ENCODE results near the gene CX3CL1. TPM values are rescaled to one million over a fixed set of nuclear protein-coding genes. Genes with fewer than 3 reads are reported as not detected.

Gene CX3CL1
- total and polyA plus RNA-seq, 2 donors (not counting 3 experiments of a cell fraction or from before 2014, with no cell fraction given), result 2.0 to 2.3 TPM

- Histone ChIP-seq H3K36me3 (ENCODE audit: control insufficient read depth in 2 of 2, extremely low read depth in 1 of 2, insufficient read depth in 2 of 2, low read length in 2 of 2) (no peaks in the 10 kb centered on the region), H3K4me2 (ENCODE audit: insufficient read depth, low read length) (no peak overlapping the region), H3K9ac (replicated peaks; ENCODE audit: extremely low read depth, insufficient read depth, low read length) (no peak overlapping the region), H4K20me1 (replicated peaks; ENCODE audit: control insufficient read depth, extremely low read depth, insufficient read depth, low read length) (no peaks in the 10 kb centered on the region), H3K9me3 (replicated peaks; ENCODE audit: control insufficient read depth, insufficient read depth, low read length) (no peaks in the 10 kb centered on the region), H3K27me3 (ENCODE audit: control insufficient read depth in 2 of 2, insufficient read depth in 2 of 2, low read length in 2 of 2) (peaks cover 0 to 1% of the 10 kb centered on the region in 2 experiments), H3K9me1 (replicated peaks; ENCODE audit: control insufficient read depth, extremely low read depth, insufficient read depth, low read length) (no peaks in the 10 kb centered on the region), H3K27ac (ENCODE audit: insufficient read depth, low read depth, low read length) (no peak overlapping the region), H3K79me2 (ENCODE audit: control insufficient read depth, insufficient read depth, low read length) (no peaks in the 10 kb centered on the region), H3K4me3 (replicated peaks in 1 of 3; ENCODE audit: insufficient read depth in 1 of 3, low read depth in 1 of 3, low read length in 3 of 3) (no peak overlapping the region), H3K4me1 (ENCODE audit: control insufficient read depth, extremely low read depth, insufficient read depth, low read length) (no peaks in the 10 kb centered on the region), H2AFZ (ENCODE audit: low read depth, low read length) (no peak overlapping the region)
- CTCF ChIA-PET, result interaction anchor here (0.5 kb wide), 1 partner anchor 449 kb away, joined by 3 read pairs; no protein-coding TSS in a partner anchor
- no peak for DNase-seq (ENCODE audit: low read depth, low spot score)
- dilution Hi-C loops (cut with MboI; ENCODE audit: extremely low pct_ligation_motif_present, low sequenced_read_pairs), result no loop called here
- no TSS peak for BruUV-seq (replicated peaks)
- intact Hi-C loops (cut with micrococcal nuclease), result no loop called here
- no peak for TF ChIP-seq FOS (IDR thresholded peaks at IDR 0.05; ENCODE audit: borderline replicate concordance, insufficient read depth, low read length)
- TF ChIP-seq POLR2AphosphoS5 (IDR thresholded peaks at IDR 0.05; ENCODE audit: insufficient read depth, low read depth, low read length), result no peak
- no peak for TF ChIP-seq MAX (IDR thresholded peaks at IDR 0.05; ENCODE audit: insufficient read depth, insufficient read length)
- TF ChIP-seq CTCF (IDR thresholded peaks at IDR 0.05; ENCODE audit: extremely low read depth in 1 of 2, insufficient read depth in 1 of 2, low read depth in 1 of 2, low read length in 2 of 2), result no peak
- no peak for TF ChIP-seq EZH2 (IDR thresholded peaks at IDR 0.05; ENCODE audit: borderline replicate concordance, low read depth, low read length, severe bottlenecking)
- no peak for TF ChIP-seq JUN (IDR thresholded peaks at IDR 0.05; ENCODE audit: borderline replicate concordance, insufficient read depth, insufficient read length, low read depth)
- TF ChIP-seq POLR2A (IDR thresholded peaks at IDR 0.05; ENCODE audit: low read depth, low read length), result no peak
- POLR2A ChIA-PET, result no interaction called here
- no peak for FAIRE-seq
Measured at GRCh38 chr16:57358086-57358420, 14.2 kb upstream of the CX3CL1 start.

Measured in endothelial cell of umbilical vein (primary cell).